CD4-positive, alpha-beta T cell treated with Interleukin-15 for 1 hour (primary cell): Measurements from ENCODE around the gene PANX3.
A peak's percentile ranks its signal among the peaks of the same experiment; 100 is the strongest.

Experiments
- DNase-seq: peaks from one replicate; pipeline ENCODE4 v3.0.0-alpha.2; 2020

Gene PANX3

DNA sequence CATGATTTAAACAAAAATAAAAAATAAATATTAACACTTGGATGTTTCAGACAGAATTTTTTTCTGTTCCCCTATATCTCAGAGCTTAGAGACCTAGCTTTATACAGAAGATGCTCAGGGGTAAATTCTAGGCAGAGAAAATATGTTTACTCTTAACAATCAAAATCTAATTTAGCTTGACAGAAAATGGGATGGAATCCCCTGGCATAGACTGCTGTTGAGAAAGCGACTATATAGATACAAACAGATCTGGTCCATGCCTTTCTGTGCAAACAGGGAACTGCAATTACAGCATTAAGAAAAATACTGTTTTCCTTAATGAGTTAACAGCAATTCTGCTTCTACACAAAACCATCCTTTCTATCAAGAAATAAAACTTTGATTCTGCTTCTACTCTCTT lies 47.8 kb downstream of the PANX3 start:
- no peak for DNase-seq

DNA sequence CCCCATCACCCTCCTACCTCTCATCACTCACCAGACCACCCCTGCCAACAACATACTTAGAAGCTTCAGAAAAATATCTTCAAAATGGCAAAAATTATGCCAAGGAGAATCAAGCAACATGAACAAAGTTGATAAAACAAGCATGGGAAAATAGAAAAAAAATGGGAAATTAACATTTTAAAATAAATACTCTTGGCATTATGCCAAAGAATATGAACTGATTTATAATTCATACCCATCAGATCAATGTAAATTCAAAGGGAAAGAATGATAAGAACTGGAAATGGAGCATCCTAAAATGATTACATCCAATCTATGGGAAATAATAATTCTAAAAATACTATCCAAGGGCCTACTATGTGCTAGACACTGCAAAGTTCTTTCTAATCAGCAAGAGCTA lies 50.3 kb downstream of the PANX3 start:
- no peak for DNase-seq

- DNase-seq: no peak
Measured at GRCh38 chr11:124662106-124662505, 50.9 kb downstream of the PANX3 start.

DNA sequence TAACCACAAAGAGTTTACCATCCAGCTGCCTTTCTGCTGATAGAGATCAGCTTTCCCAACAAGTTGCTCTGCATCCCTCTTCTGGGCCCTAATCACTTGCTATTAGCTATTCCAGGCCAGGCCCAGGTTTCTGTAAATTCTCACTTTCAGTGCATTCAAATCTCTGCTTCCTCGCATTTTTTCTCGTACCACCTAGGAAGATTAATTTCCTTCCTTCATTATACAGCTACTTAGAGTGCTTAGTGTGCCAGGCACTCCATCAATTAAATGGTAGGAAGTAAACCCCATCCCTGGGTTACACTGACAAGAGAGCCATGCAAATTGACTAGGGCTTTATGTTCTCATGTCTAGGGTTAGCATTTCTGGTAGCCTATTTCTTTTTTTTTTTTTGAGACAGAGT lies 52.6 kb downstream of the PANX3 start:
- DNase-seq: no peak

GRCh38 chr11:124667601-124668000 lies 56.4 kb downstream of the PANX3 start:
- DNase-seq: no peak

DNA sequence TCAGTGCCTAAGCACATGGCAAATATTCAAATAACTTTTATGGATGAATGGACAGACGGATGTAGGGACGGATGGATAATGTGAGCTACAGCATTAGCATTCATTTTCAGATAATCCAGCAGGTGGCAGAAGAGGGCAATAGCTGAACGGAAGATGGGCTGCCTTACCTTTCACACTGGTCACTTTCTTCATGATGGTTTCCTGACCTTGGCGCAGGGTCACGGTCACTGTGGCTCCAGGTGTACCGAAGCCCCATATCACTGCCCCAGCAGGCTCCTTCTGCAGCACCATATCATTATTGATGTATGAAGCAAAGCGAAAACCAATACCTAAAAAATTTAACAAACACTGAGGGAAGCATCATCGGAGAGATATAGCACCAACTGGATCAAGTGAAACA lies 58.0 kb downstream of the PANX3 start:
- peak; percentile 24 for DNase-seq
